Pancreas (tissue), 10 donors: Measurements from ENCODE around the gene CDC42SE2. TPM values are rescaled to one million over a fixed set of nuclear protein-coding genes. Genes with fewer than 3 reads are reported as not detected.
A peak's percentile ranks its signal among the peaks of the same experiment; 100 is the strongest.

Experiments used
- ATAC-seq, 4 donors: fragments of 200-7000 bp; cut with Tn5 transposase; one replicate each; pipeline versions ENCODE4 v1.8.0 to v1.9.1; 2020; ENCODE audit warnings: mild to moderate bottlenecking in 4 of 4, moderate library complexity in 4 of 4
- DNase-seq, 6 donors: peaks; one replicate each; pipeline ENCODE4 v3.0.0-alpha.2; 2020
- FAIRE-seq: peaks from 2 replicates; lab custom pipeline; 2012; peaks lifted over from hg19 to GRCh38; lab: Jason Lieb, UNC
- H3K27ac ChIP-seq, 4 donors: fragments of 200-600 bp; sonication (generic); 1 replicate in 3 of 4; 2 replicates in 1 of 4; pipeline versions ENCODE4 v1.5.0 to v1.8.0; 2020
- H3K27me3 ChIP-seq, 4 donors: fragments of 200-600 bp; one replicate each; pipeline ENCODE4 v1.8.0; 2021
- H3K36me3 ChIP-seq, 3 donors: fragments of 200-600 bp; sonication (generic) in 1 of 3; one replicate each; pipeline versions ENCODE4 v1.5.0 to v1.8.0; 2020 to 2021
- H3K4me1 ChIP-seq, 3 donors: fragments of 200-600 bp; one replicate each; pipeline ENCODE4 v1.8.0; 2021
- H3K4me3 ChIP-seq, 4 donors: fragments of 200-600 bp; sonication (generic) in 2 of 4; one replicate each; pipeline versions ENCODE4 v1.5.0 to v1.8.0; 2020 to 2021
- H3K9me3 ChIP-seq, 4 donors: fragments of 200-600 bp; one replicate each; pipeline ENCODE4 v1.8.0; 2021
- CTCF ChIP-seq, 4 donors: fragments of 200-600 bp; sonication (generic) in 3 of 4; IDR thresholded peaks; one replicate each; pipeline versions ENCODE4 v1.5.0 to v1.8.0; 2021; ENCODE audit warnings: antibody characterized with exemption in 4 of 4
- WGBS, 2 donors: extraction: QIAGEN DNeasy Blood & Tissue Kit; methylation state at CpG; one replicate each; pipeline ENCODE4 v1.1.7; 2013; 5-methylcytosine and 5-hydroxymethylcytosine counted together
- intact Hi-C, 3 donors: fragments of 100-400 bp; cut with DNase I; formaldehyde crosslinking; loops; one replicate each; pipeline versions ENCODE4 v1.11.1 to v1.14.2; 2022
- polyA plus RNA-seq, 2 donors: library from polyadenylated mRNA; stranded (reverse); fragments of 200-250 nt; gene quantifications; one replicate each; pipeline ENCODE4 v1.2.3, GENCODE V29; 2013
- total RNA-seq, 6 donors: library from RNA; stranded (reverse); fragmentation: NEBNext Ultra II Directional in 4 of 6; extraction: Animal tissue kit (Norgen Biotek cat#: 25700) in 4 of 6; gene quantifications; one replicate each; pipeline versions ENCODE4 v1.2.1 to v1.2.4, GENCODE V29; 2021 to 2023
- donor health status: healthy with polysubstance abuse.
- donor health status: DM: no; HTN: no; CAD: no; lungs with moderate emphysema.
- donor health status: DM: no; HTN: no; CAD: no.
- donor health status: control.
- donor health status: control.
- donor health status: Bipolar disorder and iron deficiency.
- donor health status: DM: yes; HTN: yes; CAD: no.
- donor health status: DM: no; HTN: no; CAD: no.
- donor health status: DM: no; HTN: no; CAD: no.
- donor health status: DM: yes; HTN: yes; CAD: no.

The CDC42SE2 gene
- total and polyA plus RNA-seq, 8 donors = 10.7 to 30.5 (median 20.3) TPM

DNA sequence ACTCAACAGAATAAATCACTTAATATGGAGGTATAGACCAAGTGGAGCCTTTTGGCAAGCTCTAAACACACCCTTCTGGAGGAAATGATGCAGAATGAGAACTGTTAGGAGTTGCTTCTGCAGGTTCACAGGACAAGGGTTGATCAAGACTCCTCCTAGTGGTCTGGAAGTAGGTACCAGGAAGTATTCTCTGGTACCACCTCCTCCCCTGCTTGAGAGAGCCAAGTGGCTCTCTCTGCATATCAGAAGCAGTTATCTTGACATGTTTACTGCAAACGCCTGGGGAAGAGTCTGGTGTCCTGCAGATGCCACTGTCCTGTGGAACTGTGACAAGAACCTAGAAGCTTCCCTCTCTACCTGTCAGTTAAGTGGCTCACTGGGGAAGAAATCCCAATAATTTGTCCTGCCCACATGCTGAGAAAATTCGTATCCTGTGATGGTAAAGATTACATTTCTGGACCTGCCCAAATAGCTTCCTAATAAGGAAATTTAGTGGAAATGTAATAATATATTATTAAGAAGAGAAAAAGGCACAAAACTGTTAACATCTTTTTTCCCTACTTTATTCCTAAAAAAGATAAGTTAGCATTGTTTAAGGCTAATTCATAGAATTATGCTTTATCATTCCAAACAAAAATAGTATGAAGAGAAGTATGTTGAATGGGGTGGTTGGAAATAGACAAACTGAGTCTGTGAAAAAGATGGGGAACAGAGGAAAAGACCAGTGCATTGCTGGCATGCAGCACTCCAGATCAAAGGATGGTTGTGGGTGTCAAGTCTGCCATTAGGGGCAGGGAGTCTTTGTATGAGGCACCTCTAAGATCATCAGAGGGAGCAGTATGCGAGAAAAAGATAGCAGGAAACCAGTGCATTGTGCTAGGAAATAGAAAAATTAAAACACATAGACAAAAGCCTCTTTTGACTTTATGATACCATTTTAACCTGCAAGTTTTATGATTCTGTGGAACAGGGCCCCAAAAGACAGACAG is 118.8 kb downstream of the CDC42SE2 start:
- peaks cover 0 to 8% (median 0%) of the 10 kb centered on the region in 3 donors for H3K36me3 ChIP-seq
- no peaks in the 10 kb centered on the region for H3K27me3 ChIP-seq
- no peaks in the 10 kb centered on the region for H3K9me3 ChIP-seq
- H3K4me3 ChIP-seq = no peak overlapping the region
- ATAC-seq = peak; percentile 64 to 83 (median 72)
- peak in 1 of 6 donors; percentile 13 for DNase-seq
- intact Hi-C loops = no loop called here
- peaks cover 0 to 42% (median 6%) of the 10 kb centered on the region in 3 donors for H3K4me1 ChIP-seq
- TF ChIP-seq CTCF (IDR thresholded peaks at IDR 0.05) = peak in 2 of 4 donors; percentile 10 to 23
- WGBS, 2 donors = 50 to 63% methylated on average over 3 of the region's 3 CpGs
- H3K27ac ChIP-seq = peak overlapping the region in 1 of 4 donors; percentile 13
- no peak for FAIRE-seq

- WGBS, 2 donors = 62 to 71% methylated on average over 6 of the region's 6 CpGs
- Histone ChIP-seq H3K4me1 (peaks cover 0 to 29% (median 6%) of the 10 kb centered on the region in 3 donors), H3K36me3 (peaks cover 0 to 8% (median 0%) of the 10 kb centered on the region in 3 donors), H3K27me3 (no peaks in the 10 kb centered on the region), H3K9me3 (no peaks in the 10 kb centered on the region), H3K4me3 (no peak overlapping the region), H3K27ac (no peak overlapping the region)
- FAIRE-seq = no peak
- DNase-seq = no peak
- intact Hi-C loops = no loop called here
- no peak for TF ChIP-seq CTCF (IDR thresholded peaks at IDR 0.05)
- ATAC-seq = no peak
Measured at GRCh38 chr5:131384173-131384572, 120.3 kb downstream of the CDC42SE2 start.

DNA sequence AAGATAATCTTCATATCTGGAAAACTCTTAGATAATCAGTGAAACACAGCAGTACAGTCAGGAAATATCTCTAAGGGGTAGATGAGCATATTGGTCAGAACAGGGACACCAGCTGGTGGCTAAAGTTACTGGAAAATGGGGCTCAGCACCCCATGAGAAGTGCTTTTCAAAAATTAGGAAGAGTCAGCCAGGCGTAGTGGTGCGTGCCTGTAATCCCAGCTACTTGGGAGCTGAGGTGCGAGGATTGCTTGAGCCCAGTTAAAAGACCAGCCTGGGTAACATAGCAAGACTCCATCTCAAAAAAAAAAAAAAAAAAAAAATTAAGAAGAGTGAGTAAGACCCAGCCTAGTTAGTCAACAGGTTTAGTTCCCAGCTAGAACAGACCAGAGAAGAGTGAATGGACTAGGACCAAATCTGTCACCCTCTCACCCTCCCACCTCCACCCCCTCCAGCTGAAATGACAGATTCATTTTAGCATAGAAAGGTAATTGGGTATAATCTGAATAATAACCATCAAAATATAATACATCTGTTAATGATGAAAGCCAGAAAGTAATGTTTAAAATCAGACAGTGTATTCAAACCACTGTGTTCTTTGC is 120.9 kb downstream of the CDC42SE2 start:
- peaks cover 0 to 28% (median 6%) of the 10 kb centered on the region in 3 donors for H3K4me1 ChIP-seq
- ATAC-seq (no peak), DNase-seq (no peak), FAIRE-seq (no peak)
- H3K36me3 ChIP-seq = peaks cover 0 to 8% (median 0%) of the 10 kb centered on the region in 3 donors
- no peak for TF ChIP-seq CTCF (IDR thresholded peaks at IDR 0.05)
- H3K4me3 ChIP-seq = no peak overlapping the region
- intact Hi-C loops = no loop called here
- no peak overlapping the region for H3K27ac ChIP-seq
- no peaks in the 10 kb centered on the region for H3K27me3 ChIP-seq
- WGBS, 2 donors = 98 to 100% methylated on average over 3 of the region's 3 CpGs
- no peaks in the 10 kb centered on the region for H3K9me3 ChIP-seq

GRCh38 chr5:131386124-131386523 is 122.3 kb downstream of the CDC42SE2 start:
- Histone ChIP-seq H3K36me3 (peaks cover 0 to 8% (median 0%) of the 10 kb centered on the region in 3 donors), H3K4me3 (no peak overlapping the region), H3K27me3 (no peaks in the 10 kb centered on the region), H3K27ac (peak overlapping the region in 2 of 4 donors; percentile 6 to 43), H3K4me1 (peaks cover 0 to 20% (median 6%) of the 10 kb centered on the region in 3 donors), H3K9me3 (no peaks in the 10 kb centered on the region)
- TF ChIP-seq CTCF (IDR thresholded peaks at IDR 0.05) = no peak
- ATAC-seq = no peak
- no peak for FAIRE-seq
- intact Hi-C loops = no loop called here
- 98 to 99% methylated on average over 3 of the region's 3 CpGs for WGBS, 2 donors
- DNase-seq = no peak
